GM06990 (cell line): Measurements from ENCODE around the gene LDAH.

ENCODE experiments used
- DNase-seq: peaks from one replicate; pipeline ENCODE4 v3.0.0-alpha.2; 2011; ENCODE audit not compliant: insufficient read length; ENCODE audit errors: extremely low read depth
- H3K27me3 ChIP-seq: replicated peaks from 2 replicates; pipeline ENCODE4 v1.6.0; 2011; ENCODE audit warnings: low read length; ENCODE audit not compliant: control insufficient read depth, insufficient read depth
- H3K36me3 ChIP-seq: 2 replicates; pipeline ENCODE4 v1.5.1; 2011; ENCODE audit warnings: low read length; ENCODE audit not compliant: control insufficient read depth, insufficient read depth
- H3K4me3 ChIP-seq: replicated peaks from 2 replicates; pipeline ENCODE4 v1.5.1; 2011; ENCODE audit warnings: low read depth, mild to moderate bottlenecking, control low read depth, low read length
- CTCF ChIP-seq: IDR thresholded peaks from 2 replicates; pipeline ENCODE4 v1.5.1; 2011; ENCODE audit warnings: low read length, control low read depth, mild to moderate bottlenecking, inconsistent platforms; ENCODE audit not compliant: insufficient read depth, poor library complexity, severe bottlenecking

Gene LDAH

GRCh38 chr2:20657522-20658235 is 165.2 kb downstream of the LDAH start:
- Histone ChIP-seq H3K36me3 (no peaks in the 10 kb centered on the region), H3K4me3 (no peak overlapping the region), H3K27me3 (peaks cover 2% of the 10 kb centered on the region; the same call in 1 of the 2 replicates)
- TF ChIP-seq CTCF: no peak
- no peak for DNase-seq

- DNase-seq: no peak
- no peak overlapping the region for H3K4me3 ChIP-seq
- TF ChIP-seq CTCF: no peak
- no peaks in the 10 kb centered on the region for H3K36me3 ChIP-seq
- no peaks in the 10 kb centered on the region for H3K27me3 ChIP-seq
Observed at GRCh38 chr2:20656561-20656960, 166.3 kb downstream of the LDAH start.

- TF ChIP-seq CTCF: no peak
- no peak for DNase-seq
- H3K36me3 ChIP-seq: no peaks in the 10 kb centered on the region
- H3K4me3 ChIP-seq: no peak overlapping the region
- no peaks in the 10 kb centered on the region for H3K27me3 ChIP-seq
Observed at GRCh38 chr2:20654535-20654813, 168.4 kb downstream of the LDAH start.

GRCh38 chr2:20653695-20654534 is 169.0 kb downstream of the LDAH start:
- no peak for DNase-seq
- no peak overlapping the region for H3K4me3 ChIP-seq
- H3K36me3 ChIP-seq: no peaks in the 10 kb centered on the region
- TF ChIP-seq CTCF: peak; percentile 30
- no peaks in the 10 kb centered on the region for H3K27me3 ChIP-seq

- no peak for DNase-seq
- no peak overlapping the region for H3K4me3 ChIP-seq
- H3K27me3 ChIP-seq: no peaks in the 10 kb centered on the region
- no peaks in the 10 kb centered on the region for H3K36me3 ChIP-seq
- TF ChIP-seq CTCF: no peak
Observed at GRCh38 chr2:20652673-20653575, 170.0 kb downstream of the LDAH start.
